Measurements from ENCODE around the gene GHRL. TPM values are rescaled to one million over a fixed set of nuclear protein-coding genes. Genes with fewer than 3 reads are reported as not detected.

GHRL gene
- total and polyA plus RNA-seq, 12 donors, result 0.12 to 1.0 (median 0.81) TPM; not detected in 3

GRCh38 chr3:10334042-10334441 is 41.3 kb upstream of the GHRL start:
- no peak for ATAC-seq
- Histone ChIP-seq H3K36me3 (no peaks in the 10 kb centered on the region), H3K4me3 (no peak overlapping the region), H3K9me3 (no peaks in the 10 kb centered on the region), H3K27me3 (peaks cover 0 to 23% (median 16%) of the 10 kb centered on the region in 7 donors), H3K4me1 (no peaks in the 10 kb centered on the region), H3K27ac (no peak overlapping the region)
- DNase-seq, result no peak
- intact Hi-C loops (cut with DNase I), result no loop called here
- no peak for TF ChIP-seq CTCF (IDR thresholded peaks at IDR 0.05)
- WGBS, 2 donors, result 83 to 89% methylated on average over 11 of the region's 11 CpGs

DNA sequence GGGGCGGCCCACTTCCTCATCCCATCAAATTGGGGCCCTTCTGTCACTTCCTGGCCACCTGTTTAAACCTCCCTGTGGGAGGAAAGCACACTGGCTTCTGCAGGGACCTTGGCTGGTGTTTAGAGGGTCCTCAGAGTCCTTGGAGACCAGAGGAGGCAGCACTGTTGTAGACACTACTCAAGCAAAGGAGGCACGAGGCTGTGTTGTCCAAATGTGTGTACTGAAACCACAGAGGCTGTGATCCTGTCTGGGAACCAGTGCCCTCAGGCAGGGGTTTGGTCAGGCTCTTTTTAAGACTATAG is 40.6 kb upstream of the GHRL start:
- intact Hi-C loops (cut with DNase I), result no loop called here
- WGBS, 2 donors, result 69 to 74% methylated on average over 2 of the region's 2 CpGs
- Histone ChIP-seq H3K4me3 (no peak overlapping the region), H3K27me3 (peaks cover 0 to 30% (median 23%) of the 10 kb centered on the region in 7 donors), H3K4me1 (no peaks in the 10 kb centered on the region), H3K27ac (no peak overlapping the region), H3K9me3 (no peaks in the 10 kb centered on the region), H3K36me3 (no peaks in the 10 kb centered on the region)
- DNase-seq (no peak), ATAC-seq (no peak)
- no peak for TF ChIP-seq CTCF (IDR thresholded peaks at IDR 0.05)

GRCh38 chr3:10332481-10333348 is 40.0 kb upstream of the GHRL start:
- no peaks in the 10 kb centered on the region for H3K36me3 ChIP-seq
- DNase-seq (no peak), ATAC-seq (no peak)
- H3K9me3 ChIP-seq, result no peaks in the 10 kb centered on the region
- no peak overlapping the region for H3K27ac ChIP-seq
- peaks cover 0 to 35% (median 29%) of the 10 kb centered on the region in 7 donors for H3K27me3 ChIP-seq
- intact Hi-C loops (cut with DNase I), result no loop called here
- H3K4me1 ChIP-seq, result no peaks in the 10 kb centered on the region
- no peak overlapping the region for H3K4me3 ChIP-seq
- 89 to 91% methylated on average over 20 of the region's 20 CpGs for WGBS, 2 donors
- TF ChIP-seq CTCF (IDR thresholded peaks at IDR 0.05), result no peak

- ATAC-seq, result no peak
- Histone ChIP-seq H3K9me3 (no peaks in the 10 kb centered on the region), H3K27me3 (peaks cover 0 to 42% (median 37%) of the 10 kb centered on the region in 7 donors)
Measured at GRCh38 chr3:10331320-10331719, 38.6 kb upstream of the GHRL start.

More at GRCh38 chr3:10331320-10331719, 38.6 kb upstream of the GHRL start:
- WGBS, 2 donors, result 81 to 82% methylated on average over 8 of the region's 8 CpGs
- no peak for DNase-seq
- intact Hi-C loops (cut with DNase I), result no loop called here
- Histone ChIP-seq H3K36me3 (no peaks in the 10 kb centered on the region), H3K4me3 (no peak overlapping the region), H3K27ac (no peak overlapping the region), H3K4me1 (no peaks in the 10 kb centered on the region)
- TF ChIP-seq CTCF (IDR thresholded peaks at IDR 0.05), result no peak

All from heart right ventricle (tissue), 16 donors.